ENCODE results near the gene OSGEP.

Gene OSGEP

DNA sequence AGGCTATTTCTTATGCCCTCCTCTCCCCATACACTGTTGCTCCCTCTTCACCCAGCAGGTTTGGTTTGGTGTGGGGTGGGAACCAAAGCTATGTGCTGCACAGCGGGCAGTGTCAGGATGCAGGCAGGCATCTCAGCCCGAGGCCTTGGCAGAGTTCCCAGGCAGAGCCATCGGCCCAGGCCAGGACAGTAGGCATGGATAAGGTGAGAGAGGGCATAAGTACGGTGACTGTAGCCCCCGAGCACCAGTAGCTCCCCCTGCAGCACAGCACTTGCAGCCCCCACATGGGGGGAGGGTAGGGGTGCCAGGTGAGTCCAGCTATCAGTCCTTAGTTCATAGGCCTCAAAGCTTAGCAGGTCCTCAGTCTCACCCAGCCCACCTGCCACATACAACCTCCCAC, 25.8 kb downstream of the OSGEP start:
- no peak for DNase-seq

GRCh38 chr14:20428010-20428365, 26.6 kb downstream of the OSGEP start:
- no peak for DNase-seq

- DNase-seq, result no peak
Measured at GRCh38 chr14:20427231-20428009, 27.2 kb downstream of the OSGEP start.

DNA sequence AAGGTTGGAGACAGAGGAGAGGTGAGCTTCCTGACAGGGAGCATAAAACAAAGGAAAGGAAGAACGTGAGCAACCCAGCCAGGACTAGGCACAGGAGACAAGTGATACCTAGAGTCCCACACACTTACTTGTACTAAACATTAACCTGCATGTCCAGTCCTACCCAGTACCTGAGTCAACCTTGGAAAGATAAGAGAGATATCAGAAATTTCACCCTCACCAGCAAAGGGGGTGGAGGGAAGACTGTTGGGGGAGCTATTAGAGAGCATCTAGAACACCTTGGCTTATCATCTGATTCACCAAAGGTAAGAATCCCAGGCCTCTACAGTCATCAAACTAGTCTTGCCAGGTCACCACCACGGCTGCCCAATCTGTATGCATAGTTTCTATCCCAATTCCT, 29.8 kb downstream of the OSGEP start:
- no peak for DNase-seq

DNA sequence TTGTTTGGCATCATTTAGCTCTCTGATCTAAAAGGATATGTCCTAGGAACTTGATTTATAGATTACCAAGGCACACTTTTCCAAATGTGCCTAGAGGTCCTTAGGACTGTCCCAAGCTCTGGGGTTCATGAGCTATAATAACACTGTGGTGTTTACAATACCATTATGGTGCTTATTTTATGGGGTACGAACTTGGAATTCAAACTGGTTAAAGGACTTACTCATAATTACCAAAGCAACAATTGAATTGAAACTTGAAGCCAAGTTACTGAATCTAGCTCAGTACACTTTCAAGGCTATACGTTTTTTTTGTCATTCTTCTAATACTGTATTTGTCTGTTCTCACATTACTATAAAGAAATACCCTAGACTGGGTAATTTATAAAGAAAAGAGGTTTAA, 31.7 kb downstream of the OSGEP start:
- DNase-seq, result no peak

GRCh38 chr14:20421267-20421666, 33.3 kb downstream of the OSGEP start:
- no peak for DNase-seq

GRCh38 chr14:20419419-20419818, 35.2 kb downstream of the OSGEP start:
- DNase-seq, result no peak

- no peak for DNase-seq
Measured at GRCh38 chr14:20418501-20418909, 36.1 kb downstream of the OSGEP start.

DNA sequence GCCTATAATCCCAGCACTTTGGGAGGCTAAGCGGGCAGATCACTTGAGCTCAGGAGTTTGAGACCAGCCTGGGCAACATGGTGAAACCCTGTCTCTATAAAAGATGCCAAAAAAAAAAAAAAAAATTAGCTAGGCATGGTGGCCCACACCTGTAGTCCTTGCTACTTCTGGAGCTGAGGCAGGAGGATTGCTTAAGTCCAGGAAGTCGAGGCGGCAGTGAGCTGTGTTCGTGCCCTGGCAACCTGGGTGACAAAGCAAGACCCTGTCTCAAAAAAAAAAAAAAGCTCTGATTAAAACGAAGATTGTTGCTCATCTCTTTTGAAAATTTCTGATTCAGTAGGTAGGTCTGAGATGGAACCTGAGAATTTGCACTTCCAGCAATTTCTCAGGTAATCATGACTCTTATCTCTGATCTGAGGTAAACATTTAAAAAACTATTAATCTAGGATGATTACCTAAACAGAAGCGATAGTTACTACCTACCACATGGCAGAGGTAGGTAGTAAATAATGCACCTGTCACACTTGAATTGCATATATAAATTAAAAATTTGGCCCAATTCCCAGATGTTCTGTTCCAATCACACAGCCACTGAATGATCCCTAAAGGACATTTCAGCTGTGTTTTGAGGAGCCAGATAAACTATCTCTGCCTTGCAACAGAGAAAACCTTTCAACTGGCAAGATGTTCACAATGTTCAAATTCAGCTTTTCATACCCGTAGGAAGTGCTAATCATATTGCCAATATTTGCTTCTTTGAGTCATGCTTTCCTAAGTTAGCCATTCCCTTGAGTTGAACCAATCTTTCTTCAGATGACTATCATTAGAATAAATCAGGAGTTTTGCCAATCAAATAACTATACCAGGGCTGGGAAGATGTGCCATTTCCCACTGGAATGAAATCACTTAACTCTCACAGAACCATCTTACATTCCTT, 37.1 kb downstream of the OSGEP start:
- DNase-seq, result no peak

DNA sequence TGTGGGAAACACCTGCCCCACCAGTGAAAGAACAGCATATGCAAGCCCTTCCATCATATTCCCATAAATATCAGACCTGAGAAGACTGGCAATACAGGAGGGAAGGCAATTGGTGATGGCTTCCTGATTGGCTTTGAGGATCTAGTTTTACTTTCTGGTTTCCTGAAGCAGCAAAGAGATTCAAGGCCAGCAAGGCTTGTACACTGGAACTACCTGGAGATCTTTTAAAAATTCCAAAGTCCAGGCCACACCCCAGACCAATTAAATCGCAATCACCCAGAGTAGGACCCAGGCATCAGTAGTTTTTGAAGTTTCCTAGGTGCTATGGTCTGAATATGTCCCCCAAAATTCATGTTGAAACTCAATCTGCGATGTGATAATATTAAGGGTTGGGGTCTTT, 38.4 kb downstream of the OSGEP start:
- no peak for DNase-seq

- peak; percentile 4 for DNase-seq
Measured at GRCh38 chr14:20415782-20416206, 38.8 kb downstream of the OSGEP start.

DNA sequence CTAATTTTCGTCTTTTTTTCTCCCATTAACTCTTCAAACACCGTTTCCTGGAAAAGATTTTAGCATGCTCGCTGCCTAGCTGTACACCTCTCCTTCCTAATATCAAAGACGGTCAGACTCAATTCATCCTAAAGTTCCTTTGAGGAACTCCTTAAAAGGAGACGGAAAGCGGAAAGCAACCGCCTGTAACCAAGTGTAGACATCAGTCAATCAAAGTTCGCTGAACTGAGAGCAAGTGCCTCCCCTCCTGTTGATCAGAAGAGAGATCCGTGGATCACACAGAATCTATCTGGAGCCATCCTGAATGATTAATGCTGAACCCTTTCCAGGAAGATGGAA, 40.9 kb downstream of the OSGEP start:
- peak; percentile 6 for DNase-seq

GRCh38 chr14:20412876-20413743, 41.5 kb downstream of the OSGEP start, which contains the start of gene TEP1:
Gene TEP1 (minus strand): TSS chr14:20413501. CDS start chr14:20408439, 5,062 bp downstream.
- DNase-seq, result peak; percentile 64

DNA sequence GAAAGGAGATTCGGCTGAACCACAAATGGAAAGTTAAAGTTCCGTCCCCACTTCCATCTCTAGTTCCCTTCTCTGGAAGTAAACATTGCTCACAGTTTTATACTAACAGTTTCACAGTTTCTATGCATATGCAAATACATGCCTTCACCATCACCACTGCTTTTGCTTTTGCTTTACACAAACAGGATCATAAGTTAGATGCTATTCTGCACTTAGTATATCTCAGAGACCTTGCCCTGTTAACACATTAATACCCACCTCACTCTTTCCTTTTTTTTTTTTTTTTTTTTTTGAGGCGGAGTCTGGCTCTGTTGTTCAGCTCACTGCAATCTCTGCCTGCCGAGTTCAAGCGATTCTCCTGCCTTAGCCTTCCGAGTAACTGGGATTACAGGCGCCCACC, 42.2 kb downstream of the OSGEP start:
- no peak for DNase-seq

GRCh38 chr14:20409226-20409625, 45.4 kb downstream of the OSGEP start:
- no peak for DNase-seq

DNA sequence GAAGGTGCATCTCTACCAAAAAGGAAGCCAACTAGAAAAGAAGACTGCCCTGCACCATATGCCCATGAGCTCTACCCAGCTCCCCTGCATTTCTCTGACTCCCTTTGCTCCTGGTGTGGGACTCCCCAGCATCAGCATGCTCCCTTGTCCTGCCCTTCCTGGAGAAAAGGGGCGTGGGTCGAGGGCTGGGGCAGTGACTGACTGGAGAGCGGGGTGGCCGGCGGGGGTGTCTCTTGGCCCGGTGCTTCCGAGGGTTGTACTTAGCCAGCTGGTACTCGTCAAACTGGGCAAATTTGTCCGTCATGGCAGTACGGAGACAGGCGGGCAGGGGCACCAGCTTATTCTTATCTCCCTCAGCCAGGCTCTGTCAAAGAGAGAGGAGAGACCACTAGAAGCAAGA, 51.1 kb downstream of the OSGEP start:
- no peak for DNase-seq

DNA sequence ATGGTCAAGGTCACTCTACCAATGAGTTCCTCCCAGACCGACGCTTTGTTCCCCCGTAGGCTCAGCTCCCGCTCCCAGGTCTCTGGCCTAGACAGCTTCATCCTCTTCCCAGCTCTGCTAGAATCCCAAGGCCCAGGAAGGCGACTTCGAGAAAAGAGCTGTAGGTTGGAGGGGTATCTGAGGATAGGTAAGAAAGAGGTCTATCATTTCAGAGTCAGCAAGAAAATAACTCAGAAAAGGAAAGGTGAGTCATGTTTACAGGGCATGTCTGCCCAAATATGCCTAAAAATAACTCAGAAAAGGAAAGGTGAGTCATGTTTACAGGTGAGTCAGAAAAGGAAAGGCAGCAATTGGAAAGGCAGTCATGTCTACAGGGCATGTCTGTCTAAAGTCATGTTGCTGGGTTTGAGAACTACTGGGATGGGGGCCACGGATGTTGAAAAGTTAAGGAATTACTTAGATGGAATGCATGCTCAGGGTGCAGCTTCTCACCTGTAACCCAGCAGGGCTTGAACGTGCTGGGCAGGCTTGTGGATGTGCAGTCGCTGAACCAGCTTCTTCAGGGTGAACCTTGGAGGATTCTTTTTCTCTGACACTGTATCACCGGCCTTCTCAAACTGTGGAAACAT, 53.5 kb downstream of the OSGEP start:
- DNase-seq, result no peak

GRCh38 chr14:20400589-20400964, 54.0 kb downstream of the OSGEP start:
- no peak for DNase-seq

DNA sequence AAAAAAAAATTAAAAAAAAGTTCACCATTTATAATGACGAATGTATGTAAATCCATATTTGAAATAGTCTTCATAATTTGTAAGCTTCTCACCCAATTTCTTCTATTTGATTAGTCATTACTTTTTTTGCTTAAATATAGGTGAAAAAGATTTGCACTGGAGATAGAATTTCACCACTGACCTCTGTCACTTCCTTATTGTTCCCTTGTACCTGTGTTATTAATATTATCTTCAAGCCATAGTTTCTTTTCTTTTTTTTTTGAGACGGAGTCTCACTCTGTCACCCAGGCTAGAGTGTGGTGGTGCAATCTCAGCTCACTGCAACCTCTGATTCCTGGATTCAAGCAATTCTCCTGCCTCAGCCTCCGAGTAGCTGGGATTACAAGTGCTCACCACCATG, 57.1 kb downstream of the OSGEP start:
- DNase-seq, result no peak

All from activated CD4-positive, alpha-beta T cell treated with anti-CD3 and anti-CD28 coated beads, Interleukin-2, amount 50 U/mL, for 1 hour (primary cell).